Mesendoderm (in vitro differentiated cells): ENCODE results near the gene COPG2.
"Not testable (repeated sequence)": the region's sequence is repeated elsewhere in the genome, so short reads cannot be mapped to it uniquely, and the experiment has no call there.

ENCODE experiments used
- DNase-seq: peaks from one replicate; pipeline ENCODE4 v3.0.0; 2013
- H2AK5ac ChIP-seq: 2 replicates; pipeline ENCODE4 v1.6.1; 2013; ENCODE audit warnings: low read length, inconsistent platforms
- H2BK120ac ChIP-seq: 2 replicates; pipeline ENCODE4 v1.6.1; 2013; ENCODE audit warnings: low read depth, mild to moderate bottlenecking, low read length, moderate library complexity, mixed read lengths
- H2BK15ac ChIP-seq: replicated peaks from 2 replicates; pipeline ENCODE4 v1.6.1; 2013; ENCODE audit warnings: low read depth, mild to moderate bottlenecking, moderate library complexity
- H2BK5ac ChIP-seq: 2 replicates; pipeline ENCODE4 v1.6.1; 2013; ENCODE audit warnings: low read length, inconsistent platforms
- H3K18ac ChIP-seq: 2 replicates; pipeline ENCODE4 v1.6.1; 2013; ENCODE audit warnings: mild to moderate bottlenecking, low read length, mixed read lengths
- H3K23ac ChIP-seq: one replicate; pipeline ENCODE4 v1.6.1; 2013; ENCODE audit warnings: low read length
- H3K27ac ChIP-seq: 2 replicates; pipeline ENCODE4 v1.5.1; 2013; ENCODE audit warnings: low read depth, mild to moderate bottlenecking, inconsistent platforms, low read length, moderate library complexity
- H3K27me3 ChIP-seq: 2 replicates; pipeline ENCODE4 v1.6.1; 2013; ENCODE audit warnings: low read length, control low read depth, mild to moderate bottlenecking, inconsistent platforms; ENCODE audit not compliant: insufficient read depth, poor library complexity
- H3K36me3 ChIP-seq: 2 replicates; pipeline ENCODE4 v1.6.1; 2013; ENCODE audit warnings: low read length, inconsistent platforms; ENCODE audit not compliant: control insufficient read depth, insufficient read depth
- H3K4ac ChIP-seq: one replicate; pipeline ENCODE4 v1.6.1; 2013; ENCODE audit warnings: low read depth, mild to moderate bottlenecking, low read length, moderate library complexity
- H3K4me1 ChIP-seq: 2 replicates; pipeline ENCODE4 v1.6.1; 2013; ENCODE audit warnings: low read depth, low read length, inconsistent platforms; ENCODE audit not compliant: control insufficient read depth
- H3K4me2 ChIP-seq: 2 replicates; pipeline ENCODE4 v1.6.1; 2013; ENCODE audit warnings: low read length
- H3K4me3 ChIP-seq: 2 replicates; pipeline ENCODE4 v1.5.1; 2013; ENCODE audit warnings: mild to moderate bottlenecking, low read length
- H3K56ac ChIP-seq: one replicate; pipeline ENCODE4 v1.6.1; 2013; ENCODE audit warnings: low read length
- H3K79me1 ChIP-seq: 2 replicates; pipeline ENCODE4 v1.6.1; 2013; ENCODE audit warnings: low read length, inconsistent platforms
- H3K79me2 ChIP-seq: 2 replicates; pipeline ENCODE4 v1.6.1; 2013; ENCODE audit warnings: mild to moderate bottlenecking, low read length; ENCODE audit not compliant: control insufficient read depth, insufficient read depth
- H3K9ac ChIP-seq: 2 replicates; pipeline ENCODE4 v1.6.1; 2013; ENCODE audit warnings: low read length, inconsistent platforms
- H4K5ac ChIP-seq: one replicate; pipeline ENCODE4 v1.6.1; 2013; ENCODE audit warnings: low read length
- H4K8ac ChIP-seq: one replicate; pipeline ENCODE4 v1.6.1; 2013; ENCODE audit warnings: low read depth, mild to moderate bottlenecking, control low read depth, low read length, moderate library complexity
- WGBS: extraction: QIAGEN DNeasy Blood & Tissue Kit; methylation state at CpG from one replicate; pipeline ENCODE4 v1.1.7; 2013; ENCODE audit warnings: low lambda C conversion rate, missing lambda C conversion rate; ENCODE audit not compliant: insufficient coverage; ENCODE audit errors: extremely low coverage; 5-methylcytosine and 5-hydroxymethylcytosine counted together

COPG2 gene

DNA sequence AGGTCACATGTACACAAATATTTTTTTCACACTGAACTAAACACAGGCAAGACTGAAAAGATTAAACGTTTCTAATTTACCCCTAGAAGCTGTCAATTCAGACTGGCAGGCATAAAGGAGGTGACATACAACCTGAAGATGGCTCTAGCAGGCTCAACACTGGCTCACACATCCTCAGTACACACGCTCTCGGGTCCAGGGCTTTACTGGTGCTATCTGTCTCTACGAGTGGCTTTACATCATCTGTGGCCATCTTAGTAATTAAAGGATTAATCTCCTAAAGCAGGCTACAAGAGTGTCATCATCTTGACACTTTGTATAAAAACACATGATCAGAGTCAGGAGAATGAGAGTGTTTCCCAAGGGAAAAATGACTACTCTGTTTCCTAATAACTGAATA is 57.3 kb downstream of the COPG2 start:
- Histone ChIP-seq H3K56ac (no peak overlapping the region), H3K79me1 (no peaks in the 10 kb centered on the region), H3K23ac (no peak overlapping the region)

GRCh38 chr7:130607066-130607465 is 61.5 kb downstream of the COPG2 start:
- not testable (repeated sequence) for H3K9ac ChIP-seq, H3K79me2 ChIP-seq, H3K56ac ChIP-seq, H3K23ac ChIP-seq, H3K4me1 ChIP-seq, H3K27me3 ChIP-seq, H3K4ac ChIP-seq, H3K79me1 ChIP-seq, H3K4me3 ChIP-seq, H2BK120ac ChIP-seq, H4K8ac ChIP-seq, H3K27ac ChIP-seq, H3K36me3 ChIP-seq, H2BK5ac ChIP-seq, H3K4me2 ChIP-seq, H3K18ac ChIP-seq, H2BK15ac ChIP-seq, DNase-seq, H2AK5ac ChIP-seq, H4K5ac ChIP-seq
- no CpG with 5 or more reads among the region's 2 CpGs for WGBS

More for the DNA sequence above, 57.3 kb downstream of the COPG2 start:
- Histone ChIP-seq H3K27me3 (no peaks in the 10 kb centered on the region), H2BK120ac (no peak overlapping the region), H3K9ac (no peak overlapping the region), H3K4me3 (no peak overlapping the region), H3K4ac (no peak overlapping the region), H2BK15ac (no peak overlapping the region), H4K5ac (no peak overlapping the region), H3K27ac (no peak overlapping the region), H3K4me1 (no peaks in the 10 kb centered on the region), H2AK5ac (no peak overlapping the region), H4K8ac (no peak overlapping the region), H3K4me2 (no peak overlapping the region), H2BK5ac (no peak overlapping the region), H3K18ac (no peak overlapping the region), H3K36me3 (peaks cover 2% of the 10 kb centered on the region), H3K79me2 (no peaks in the 10 kb centered on the region)
- no peak for DNase-seq
- no CpG with 5 or more reads among the region's 4 CpGs for WGBS

- Histone ChIP-seq H3K4ac (no peak overlapping the region), H3K4me3 (no peak overlapping the region), H4K8ac (no peak overlapping the region), H4K5ac (no peak overlapping the region), H3K9ac (no peak overlapping the region), H3K79me2 (no peaks in the 10 kb centered on the region), H2AK5ac (no peak overlapping the region), H3K18ac (no peak overlapping the region), H3K27me3 (no peaks in the 10 kb centered on the region), H2BK15ac (no peak overlapping the region), H2BK120ac (no peak overlapping the region), H3K27ac (no peak overlapping the region), H3K79me1 (no peaks in the 10 kb centered on the region), H3K23ac (no peak overlapping the region), H3K56ac (no peak overlapping the region), H3K36me3 (no peaks in the 10 kb centered on the region), H3K4me1 (no peaks in the 10 kb centered on the region), H2BK5ac (no peak overlapping the region), H3K4me2 (no peak overlapping the region)
- DNase-seq = no peak
- WGBS = no CpG with 5 or more reads among the region's 1 CpG
Measured at GRCh38 chr7:130606161-130606560, 62.4 kb downstream of the COPG2 start.

DNA sequence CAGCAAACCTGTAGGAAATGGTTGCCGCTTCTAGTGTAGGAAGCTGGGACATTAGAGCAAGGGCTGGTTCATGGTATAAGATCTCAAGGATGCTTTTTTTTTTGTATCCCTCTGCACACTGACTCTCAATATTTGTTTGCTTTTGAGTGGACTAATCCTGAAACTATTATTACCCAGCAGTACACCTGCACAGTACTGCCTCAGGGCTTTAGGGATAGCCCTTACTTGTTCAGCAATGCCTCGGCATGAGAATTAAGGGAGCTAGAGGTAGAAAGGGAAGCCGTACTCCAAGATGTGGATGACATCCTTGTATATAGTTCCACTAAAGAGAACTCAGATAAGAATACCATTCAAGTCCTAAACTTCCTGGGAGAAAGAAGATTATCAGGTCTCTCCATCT is 70.5 kb downstream of the COPG2 start:
- Histone ChIP-seq H3K27ac (no peak overlapping the region), H4K8ac (no peak overlapping the region), H3K18ac (no peak overlapping the region), H3K4me1 (no peaks in the 10 kb centered on the region), H3K9ac (no peak overlapping the region), H3K4me3 (no peak overlapping the region), H3K23ac (no peak overlapping the region), H3K4me2 (no peak overlapping the region), H3K79me2 (no peaks in the 10 kb centered on the region), H4K5ac (no peak overlapping the region), H3K79me1 (no peaks in the 10 kb centered on the region), H2BK120ac (no peak overlapping the region), H2BK5ac (no peak overlapping the region), H2AK5ac (no peak overlapping the region), H3K27me3 (no peaks in the 10 kb centered on the region), H3K4ac (no peak overlapping the region), H2BK15ac (no peak overlapping the region), H3K36me3 (no peaks in the 10 kb centered on the region), H3K56ac (no peak overlapping the region)
- WGBS = no CpG with 5 or more reads among the region's 3 CpGs
- DNase-seq = no peak

DNA sequence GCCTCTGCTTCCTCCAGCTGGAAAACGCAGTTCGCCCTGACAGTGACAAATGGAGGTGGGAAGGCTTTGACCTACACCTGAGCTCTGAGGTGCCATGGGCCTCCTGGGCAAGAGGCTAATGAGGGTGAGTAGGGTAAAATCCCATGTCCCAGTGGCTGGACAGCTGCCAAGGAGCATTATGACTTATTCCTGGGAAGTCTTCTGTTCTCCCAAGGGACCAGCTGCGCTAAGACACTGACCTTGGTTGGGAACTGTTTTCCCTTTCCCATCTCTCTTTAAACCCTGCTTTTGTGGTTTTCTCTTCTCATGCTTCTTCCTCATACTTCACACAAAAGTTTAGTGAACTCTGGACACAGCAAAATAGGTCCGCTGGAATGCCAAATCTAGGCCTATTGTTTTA is 72.6 kb downstream of the COPG2 start:
- no peak overlapping the region for H3K4me3 ChIP-seq
- no peak overlapping the region for H4K5ac ChIP-seq
- no peak overlapping the region for H3K4ac ChIP-seq
- H3K36me3 ChIP-seq = no peaks in the 10 kb centered on the region
- no peak overlapping the region for H3K56ac ChIP-seq
- H2BK5ac ChIP-seq = no peak overlapping the region
- H3K4me2 ChIP-seq = no peak overlapping the region
- no peak overlapping the region for H2AK5ac ChIP-seq
- H3K9ac ChIP-seq = no peak overlapping the region
- no CpG with 5 or more reads among the region's 4 CpGs for WGBS
- H2BK15ac ChIP-seq = no peak overlapping the region
- DNase-seq = no peak
- no peaks in the 10 kb centered on the region for H3K27me3 ChIP-seq
- H2BK120ac ChIP-seq = no peak overlapping the region
- no peak overlapping the region for H4K8ac ChIP-seq
- no peak overlapping the region for H3K27ac ChIP-seq
- H3K23ac ChIP-seq = no peak overlapping the region
- H3K79me1 ChIP-seq = no peaks in the 10 kb centered on the region
- H3K79me2 ChIP-seq = no peaks in the 10 kb centered on the region
- H3K18ac ChIP-seq = no peak overlapping the region
- H3K4me1 ChIP-seq = no peaks in the 10 kb centered on the region

DNA sequence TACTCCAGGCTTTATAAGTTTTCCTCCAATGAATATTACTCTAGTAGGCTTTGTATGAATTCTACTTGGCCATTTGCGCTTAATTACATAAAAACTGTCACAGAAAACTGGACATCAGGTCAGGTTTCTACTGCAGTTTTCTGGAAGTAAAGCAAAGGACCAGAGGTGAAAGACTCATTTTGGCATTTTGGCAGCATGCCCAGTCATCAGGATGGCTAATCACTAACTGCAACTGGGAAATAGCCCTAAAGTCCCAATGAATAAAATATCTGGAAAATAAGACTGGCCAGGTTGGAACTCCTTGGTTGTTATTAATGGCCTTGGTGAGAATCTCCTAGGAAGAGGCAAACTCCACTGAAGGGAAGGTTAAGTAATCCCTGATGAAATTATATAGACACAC is 75.5 kb downstream of the COPG2 start:
- Histone ChIP-seq H3K9ac (no peak overlapping the region), H3K4me3 (no peak overlapping the region), H3K27me3 (no peaks in the 10 kb centered on the region), H3K23ac (no peak overlapping the region), H2AK5ac (no peak overlapping the region), H2BK5ac (no peak overlapping the region), H3K27ac (no peak overlapping the region), H3K4me2 (no peak overlapping the region), H3K4ac (no peak overlapping the region), H3K4me1 (no peaks in the 10 kb centered on the region), H2BK120ac (no peak overlapping the region), H3K56ac (no peak overlapping the region), H4K5ac (no peak overlapping the region), H3K18ac (no peak overlapping the region), H4K8ac (no peak overlapping the region), H2BK15ac (no peak overlapping the region), H3K79me2 (no peaks in the 10 kb centered on the region), H3K36me3 (no peaks in the 10 kb centered on the region), H3K79me1 (no peaks in the 10 kb centered on the region)
- no CpG with 5 or more reads among the region's 1 CpG for WGBS
- DNase-seq = no peak
